Pons (tissue), 1 donor: ENCODE results near the gene TNFSF18.
"Not testable (repeated sequence)": the region's sequence is repeated elsewhere in the genome, so short reads cannot be mapped to it uniquely, and the experiment has no call there.

ENCODE experiments used
- DNase-seq: peaks from one replicate; pipeline ENCODE4 v3.0.0-alpha.2; 2016; ENCODE audit warnings: low spot score

The TNFSF18 gene

GRCh38 chr1:173050865-173051264 is at the start of gene TNFSF18:
Gene TNFSF18, minus strand, starts transcription at chr1:173050941. Its CDS starts 45 bp downstream, at chr1:173050896.
- DNase-seq: peak; percentile 47

- no peak for DNase-seq
Observed at GRCh38 chr1:173099166-173099565, 48.4 kb upstream of the TNFSF18 start.

- no peak for DNase-seq
Observed at GRCh38 chr1:173098117-173098516, 47.4 kb upstream of the TNFSF18 start.

- peak; percentile 10 for DNase-seq
Observed at GRCh38 chr1:173097001-173097400, 46.3 kb upstream of the TNFSF18 start.

- DNase-seq: no peak
Observed at GRCh38 chr1:173095632-173096031, 44.9 kb upstream of the TNFSF18 start.

- DNase-seq: no peak
Observed at GRCh38 chr1:173094541-173094940, 43.8 kb upstream of the TNFSF18 start.

- DNase-seq: no peak
Observed at GRCh38 chr1:173093691-173094445, 43.1 kb upstream of the TNFSF18 start.

- no peak for DNase-seq
Observed at GRCh38 chr1:173084292-173084691, 33.6 kb upstream of the TNFSF18 start.

- no peak for DNase-seq
Observed at GRCh38 chr1:173082913-173083312, 32.2 kb upstream of the TNFSF18 start.

- DNase-seq: not testable (repeated sequence)
Observed at GRCh38 chr1:173074217-173074616, 23.5 kb upstream of the TNFSF18 start.

- DNase-seq: no peak
Observed at GRCh38 chr1:173064011-173064410, 13.3 kb upstream of the TNFSF18 start.

GRCh38 chr1:173063171-173063570 is 12.4 kb upstream of the TNFSF18 start:
- no peak for DNase-seq

- DNase-seq: no peak
Observed at GRCh38 chr1:173062150-173062938, 11.6 kb upstream of the TNFSF18 start.

- DNase-seq: no peak
Observed at GRCh38 chr1:173058556-173058955, 7.8 kb upstream of the TNFSF18 start.

- no peak for DNase-seq
Observed at GRCh38 chr1:173057984-173058383, 7.2 kb upstream of the TNFSF18 start.

- no peak for DNase-seq
Observed at GRCh38 chr1:173056365-173056764, 5.6 kb upstream of the TNFSF18 start.

- DNase-seq: no peak
Observed at GRCh38 chr1:173052681-173053196, 2.0 kb upstream of the TNFSF18 start.

GRCh38 chr1:173049322-173049633 is 1.5 kb downstream of the TNFSF18 start:
- DNase-seq: no peak

- DNase-seq: peak; percentile 48
Observed at GRCh38 chr1:173048621-173049321, 2.0 kb downstream of the TNFSF18 start.

GRCh38 chr1:173044656-173045055 is 6.1 kb downstream of the TNFSF18 start:
- DNase-seq: no peak

GRCh38 chr1:173043253-173043652 is 7.5 kb downstream of the TNFSF18 start:
- no peak for DNase-seq

- no peak for DNase-seq
Observed at GRCh38 chr1:173042806-173043205, 7.9 kb downstream of the TNFSF18 start.

- DNase-seq: no peak
Observed at GRCh38 chr1:173039626-173040025, 11.1 kb downstream of the TNFSF18 start.
